HG03575 (cell line): Measurements from ENCODE around the gene UCN2.
"Not testable (repeated sequence)": the region's sequence is repeated elsewhere in the genome, so short reads cannot be mapped to it uniquely, and the experiment has no call there.

ENCODE experiments used
- ATAC-seq: cut with Tn5 transposase; IDR thresholded peaks from one replicate; pipeline ENCODE4 v1.9.1; 2021; ENCODE audit not compliant: unreplicated experiment, insufficient number of reproducible peaks, low FRiP score; ENCODE audit errors: extremely low read depth

UCN2 gene

DNA sequence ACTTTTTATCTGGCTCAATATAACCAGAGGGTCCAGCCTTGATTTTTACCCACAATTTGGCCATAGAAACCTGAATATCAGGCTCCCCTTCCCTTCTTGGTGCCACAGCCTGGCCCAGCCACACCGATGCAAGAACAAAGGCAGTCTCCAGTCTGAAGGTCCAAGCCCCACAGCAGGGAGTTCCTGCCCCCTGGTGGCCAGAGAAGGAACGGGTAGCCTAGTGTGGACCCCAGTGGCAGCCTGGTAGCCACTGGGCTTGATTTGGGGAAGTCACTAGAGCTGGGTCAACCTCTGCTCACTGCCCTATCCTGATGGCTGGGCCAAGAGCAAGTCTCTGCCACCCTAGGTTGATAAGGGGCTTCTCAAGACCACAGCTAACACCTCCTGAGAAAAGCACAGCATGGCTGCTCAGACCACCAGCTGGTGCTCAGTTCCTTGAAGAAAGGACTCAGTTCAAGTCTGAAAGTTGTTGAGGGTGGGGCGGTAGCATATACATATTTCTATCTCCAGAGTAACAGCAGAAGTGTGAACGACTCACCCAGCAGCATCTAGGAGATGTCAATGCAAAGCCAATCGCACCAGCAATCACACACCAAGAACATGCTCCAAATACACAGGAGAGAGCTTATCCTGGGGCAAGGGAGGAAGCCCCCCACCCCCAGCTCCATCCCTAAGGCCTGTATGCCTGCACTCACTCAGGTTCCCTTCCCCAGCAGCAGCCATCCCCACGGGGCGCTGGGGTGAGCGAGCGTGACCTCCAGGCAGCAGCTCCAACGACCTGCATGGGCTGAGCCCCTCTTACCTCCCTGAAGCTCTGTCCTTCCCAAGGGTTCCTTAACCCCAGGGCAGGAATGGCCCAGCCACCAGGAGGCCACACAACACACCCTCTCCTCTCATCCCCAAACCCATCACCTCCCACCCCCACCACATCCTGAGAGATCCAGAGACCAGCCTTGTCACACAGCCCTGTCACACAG, 14.6 kb downstream of the UCN2 start:
- ATAC-seq, result no peak

- ATAC-seq, result no peak
These were observed 15.5 kb downstream of the UCN2 start for GRCh38 chr3:48548126-48548525.

DNA sequence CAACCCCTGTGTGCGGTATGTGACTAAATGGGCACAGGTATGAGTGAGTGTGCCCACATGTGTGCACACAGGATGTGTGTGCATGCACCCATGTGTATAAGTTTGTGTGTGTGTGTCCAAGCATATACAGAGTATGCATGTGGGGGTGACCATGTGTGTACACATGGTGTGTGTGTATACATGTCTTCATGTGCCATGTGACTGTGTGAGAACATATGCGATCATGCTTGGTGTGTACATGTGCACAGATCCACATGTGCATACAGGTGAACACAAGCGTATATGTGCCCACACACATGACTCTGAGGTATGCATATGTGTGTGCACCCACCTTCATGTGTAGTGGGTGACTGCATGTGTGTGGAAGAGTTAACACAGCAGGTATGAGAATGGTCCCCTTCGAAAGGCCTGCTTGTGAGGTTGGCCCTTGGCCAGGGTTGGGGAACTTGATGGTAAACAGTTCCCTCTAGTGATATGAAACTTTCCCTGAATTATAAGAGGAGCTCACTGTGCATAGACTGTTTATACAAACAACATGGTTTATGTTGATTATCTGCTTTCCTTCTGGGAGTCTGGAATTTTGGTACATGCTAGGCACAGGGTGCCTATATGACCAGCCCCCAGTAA, 17.3 kb downstream of the UCN2 start:
- ATAC-seq, result no peak

DNA sequence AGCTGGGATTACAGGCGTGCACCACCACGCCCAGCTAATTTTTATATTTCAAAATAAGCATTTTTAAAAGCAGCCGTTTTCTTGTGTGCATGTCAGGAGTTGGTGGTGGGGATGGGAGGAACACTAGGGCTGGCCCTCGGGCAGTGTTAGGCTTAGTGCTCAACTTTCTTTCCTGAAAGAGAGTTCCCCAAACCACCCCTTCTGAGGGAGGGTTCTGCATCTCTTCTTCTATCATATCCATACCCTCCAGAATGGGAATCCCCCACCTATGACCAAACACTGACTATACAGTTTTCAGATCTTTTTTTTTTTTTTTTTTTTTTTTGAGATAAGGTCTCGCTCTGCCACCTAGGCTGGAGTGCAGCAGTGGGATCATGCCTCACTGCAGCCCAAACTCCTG, 19.4 kb downstream of the UCN2 start:
- no peak for ATAC-seq

- no peak for ATAC-seq
These were observed 20.2 kb downstream of the UCN2 start for GRCh38 chr3:48543271-48543866.

DNA sequence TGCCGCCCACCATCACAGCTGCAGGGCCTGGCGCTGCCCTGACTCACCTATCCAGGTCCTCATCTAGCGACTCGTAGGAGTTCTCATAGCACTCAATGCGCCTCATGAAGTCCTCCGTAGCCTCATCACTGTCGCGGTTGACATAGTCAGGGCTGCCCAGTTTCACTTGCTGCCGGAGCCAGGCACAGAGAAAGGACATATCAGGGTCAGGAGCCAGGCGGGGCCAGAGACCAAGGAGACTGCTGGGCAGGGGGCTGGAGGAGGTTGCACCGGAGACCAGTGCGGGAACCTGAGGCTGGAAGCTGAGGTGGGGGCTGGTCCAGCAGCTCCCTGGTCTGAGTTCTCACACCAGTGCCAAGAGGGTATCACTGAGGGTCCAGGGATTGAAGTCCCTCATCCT, 25.1 kb downstream of the UCN2 start:
- ATAC-seq, result no peak

- no peak for ATAC-seq
These were observed 26.8 kb downstream of the UCN2 start for GRCh38 chr3:48536785-48537184.

DNA sequence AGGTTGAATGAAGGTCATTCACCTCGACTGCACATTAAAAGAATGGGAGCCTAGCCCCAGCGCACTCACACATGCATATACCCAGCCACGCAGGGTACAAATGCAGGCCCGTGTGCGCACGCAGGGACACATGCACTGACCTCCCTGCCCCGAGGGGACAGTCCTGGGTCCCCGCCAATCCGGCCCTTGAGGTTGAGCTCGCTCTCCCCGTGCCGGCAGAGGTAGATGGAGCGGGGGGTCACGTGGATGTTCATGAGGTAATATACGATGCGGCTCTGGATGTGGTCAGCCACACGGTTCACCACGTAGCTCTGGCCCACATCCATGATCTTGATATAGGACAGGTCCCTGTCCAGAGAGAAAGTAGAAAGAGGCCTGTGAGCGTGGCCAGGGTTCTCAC, 27.5 kb downstream of the UCN2 start:
- no peak for ATAC-seq

GRCh38 chr3:48535578-48535977, 28.0 kb downstream of the UCN2 start:
- ATAC-seq, result no peak

DNA sequence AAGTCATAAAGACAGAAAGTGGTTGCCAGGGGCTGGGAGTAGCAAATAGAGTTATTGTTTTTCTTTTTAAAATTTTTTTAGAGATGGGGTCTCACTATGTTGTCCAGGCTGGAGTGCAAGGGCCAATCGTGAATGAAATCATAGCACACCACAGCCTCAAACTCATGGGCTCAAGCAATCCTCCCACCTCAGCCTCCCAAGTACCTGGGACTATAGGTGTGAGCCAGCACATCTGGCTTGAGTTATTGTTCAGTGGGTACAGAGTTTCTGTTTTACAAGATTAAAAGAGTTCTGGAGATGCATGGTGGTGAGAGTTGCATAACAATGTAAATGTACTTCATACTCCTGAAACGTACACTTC, 30.6 kb downstream of the UCN2 start:
- ATAC-seq, result no peak

DNA sequence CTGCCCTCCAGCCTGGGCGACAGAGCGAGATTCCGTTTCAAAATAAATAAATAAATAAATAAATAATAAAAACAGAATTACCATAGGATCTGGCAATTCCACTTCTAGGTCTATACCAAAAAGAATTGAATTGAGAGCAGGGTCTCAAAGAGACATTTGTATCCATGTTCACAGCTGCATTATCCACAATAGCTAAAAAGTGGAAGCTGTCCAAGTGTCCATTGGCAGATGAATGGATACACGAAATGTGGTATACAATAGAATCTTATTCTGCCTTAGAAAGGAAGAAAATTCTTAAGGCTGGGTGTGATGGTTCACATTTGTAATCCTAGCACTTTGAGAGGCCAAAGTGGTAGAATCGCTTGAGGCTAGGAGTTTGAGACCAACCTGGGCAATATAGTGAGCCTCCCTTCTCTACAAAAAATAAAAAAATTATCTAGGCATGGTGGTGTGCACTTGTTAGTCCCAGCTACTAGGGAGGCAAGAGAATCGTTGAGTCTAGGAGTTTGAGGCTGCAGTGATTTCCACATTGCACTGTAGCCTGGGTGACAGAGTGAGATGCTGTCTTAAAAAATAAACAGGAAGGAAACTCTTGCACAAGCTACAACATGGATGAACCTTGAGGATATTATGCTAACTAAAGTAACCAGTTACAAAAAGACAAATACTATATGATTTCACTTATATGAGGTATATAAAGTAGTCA, 31.2 kb downstream of the UCN2 start:
- ATAC-seq, result no peak

GRCh38 chr3:48530701-48531100, 32.9 kb downstream of the UCN2 start:
- ATAC-seq, result not testable (repeated sequence)

GRCh38 chr3:48528754-48529153, 34.8 kb downstream of the UCN2 start:
- no peak for ATAC-seq

- ATAC-seq, result no peak
These were observed 35.5 kb downstream of the UCN2 start for GRCh38 chr3:48528048-48528447.

DNA sequence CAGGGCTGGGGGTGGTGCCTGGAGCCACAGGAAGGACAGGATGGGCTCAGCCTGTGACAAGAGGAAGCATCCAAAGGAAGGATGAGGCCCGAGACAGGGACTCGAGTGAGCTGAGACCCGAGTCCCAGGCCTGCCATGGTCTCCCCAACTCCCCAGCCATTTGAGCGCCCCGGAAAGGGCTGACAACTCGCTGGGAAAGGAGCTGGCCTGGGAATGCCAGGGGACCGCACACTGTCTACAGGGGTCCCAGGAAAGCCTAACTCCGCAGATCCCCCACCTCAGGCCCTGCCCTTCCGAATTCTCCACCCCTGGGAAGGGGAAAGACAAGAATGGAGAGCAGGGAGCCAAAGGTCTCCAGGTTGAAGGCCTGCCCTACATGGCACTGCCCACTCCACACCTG, 38.6 kb downstream of the UCN2 start:
- no peak for ATAC-seq

DNA sequence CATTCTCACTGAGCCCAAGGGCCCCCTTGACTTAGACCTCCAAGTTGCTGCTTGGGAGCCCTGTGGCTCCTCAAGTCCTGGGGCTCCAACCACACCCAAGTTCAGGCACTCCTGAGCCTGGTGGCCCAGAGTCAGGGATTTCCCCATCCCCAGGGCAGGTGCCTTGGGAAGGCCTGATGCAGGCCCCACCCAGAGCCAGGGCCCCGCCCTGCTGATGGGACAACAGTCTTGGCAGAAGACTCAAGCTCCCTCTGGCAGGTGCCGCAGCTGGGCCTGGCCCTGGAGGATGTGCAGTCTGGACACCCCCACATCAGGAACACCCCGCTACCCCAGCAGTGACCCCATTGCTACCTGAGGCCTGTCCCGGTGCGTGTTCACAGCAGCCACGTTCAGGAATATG, 41.9 kb downstream of the UCN2 start:
- ATAC-seq, result no peak

GRCh38 chr3:48519277-48519643, 44.3 kb downstream of the UCN2 start:
- no peak for ATAC-seq

- no peak for ATAC-seq
These were observed 44.8 kb downstream of the UCN2 start for GRCh38 chr3:48518638-48519276.

- no peak for ATAC-seq
These were observed 45.5 kb downstream of the UCN2 start for GRCh38 chr3:48518069-48518468.
